ENCODE measurements around the gene NDUFA6. TPM values are rescaled to one million over a fixed set of nuclear protein-coding genes. Genes with fewer than 3 reads are reported as not detected.
"Not testable (repeated sequence)": the region's sequence is repeated elsewhere in the genome, so short reads cannot be mapped to it uniquely, and the experiment has no call there.

NDUFA6 gene
- total RNA-seq: 73.6 and 83.2 TPM in 2 replicates

DNA sequence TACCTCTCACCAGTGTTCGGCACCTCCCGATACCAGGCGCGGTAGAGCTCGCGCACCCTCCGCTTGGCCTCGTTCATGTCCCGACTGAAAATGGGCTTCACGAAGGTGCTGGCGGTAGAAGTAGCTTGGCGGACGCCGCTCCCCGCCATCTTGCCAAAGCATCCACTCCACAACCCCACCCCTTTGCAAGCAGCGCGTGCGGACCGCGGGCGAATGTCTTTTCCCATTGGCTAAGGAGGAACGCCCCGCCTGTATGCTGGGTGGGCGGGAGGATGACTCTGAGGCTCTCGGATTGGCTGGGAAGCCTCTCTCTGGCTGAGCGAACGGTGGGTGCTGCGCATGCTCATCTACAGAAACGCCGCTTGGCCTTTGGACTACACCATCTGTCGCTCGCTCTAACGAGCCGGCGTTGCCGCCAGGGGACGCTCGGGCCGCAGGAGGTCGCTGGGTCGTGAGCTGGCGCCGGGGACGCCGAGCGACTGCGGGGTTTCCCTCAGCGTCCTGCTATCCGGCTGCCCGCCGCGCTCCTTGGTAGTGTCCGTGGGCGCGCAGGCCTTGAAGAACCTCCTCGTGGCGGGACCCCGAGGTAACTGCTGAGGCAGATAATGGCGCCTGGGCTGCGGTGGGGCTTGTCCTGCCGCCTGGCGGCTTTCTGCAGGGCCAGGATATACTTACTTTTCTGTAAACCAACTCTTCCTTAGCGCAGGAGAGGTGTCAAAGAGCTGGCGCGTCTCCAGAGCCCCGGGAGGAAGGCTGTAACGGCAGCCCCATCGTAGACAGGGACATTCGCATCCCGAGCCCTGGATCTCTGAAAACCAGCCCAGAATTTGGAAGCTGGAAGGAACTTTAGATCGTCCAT, at the start of gene NDUFA6:
Gene NDUFA6, minus strand, starts transcription at position 177 of the 859 bp plus-strand sequence. Its CDS starts 28 bp downstream, at position 149.
- H3K27me3 Mint-ChIP-seq: no peaks in the 10 kb centered on the region
- peak; percentile 93 for DNase-seq
- peak within 1 kb of the TSS; percentile 97 for H3K4me3 Mint-ChIP-seq
- peaks cover 32% of the 10 kb centered on the region for H3K4me1 Mint-ChIP-seq
- TF ChIP-seq CTCF (IDR thresholded peaks at IDR 0.05): peak; percentile 44
- peaks cover 35% of the 10 kb centered on the region for H3K36me3 Mint-ChIP-seq (ENCODE audit: low read depth)
- peak within 1 kb of the TSS; percentile 98 for H3K27ac Mint-ChIP-seq
- CTCF ChIA-PET: interaction anchor here (0.6 to 3.1 kb wide), 20 partner anchors 9 to 394 kb away, joined by 3 to 36 read pairs (median 5); partner anchors contain the start of genes NAGA, SEPTIN3 and SMDT1
- peak; percentile 88 for ATAC-seq (ENCODE audit: low read depth)
- POLR2A ChIA-PET: interaction anchor here (0.6 to 4.3 kb wide), 31 partner anchors 8 to 644 kb away, joined by 3 to 174 read pairs (median 6); partner anchors contain the start of genes CCDC134, CENPM, DESI1 and NAGA
- H3K9me3 Mint-ChIP-seq: no peaks in the 10 kb centered on the region
- intact Hi-C loops (cut with micrococcal nuclease): loop anchor here (1.0 to 10.0 kb wide), 13 partner anchors 11 to 521 kb away; partner anchors contain the start of genes NAGA, POLDIP3, SERHL2 and SREBF2

GRCh38 chr22:42140153-42140552, 49.6 kb upstream of the NDUFA6 start:
- POLR2A ChIA-PET; H3K27me3 Mint-ChIP-seq; H3K4me3 Mint-ChIP-seq; ATAC-seq (ENCODE audit: low read depth); H3K4me1 Mint-ChIP-seq; CTCF ChIA-PET; intact Hi-C loops (cut with micrococcal nuclease); H3K9me3 Mint-ChIP-seq; DNase-seq; H3K27ac Mint-ChIP-seq: not testable (repeated sequence)
- H3K36me3 Mint-ChIP-seq (ENCODE audit: low read depth): peaks cover 14% of the 10 kb centered on the region

- ATAC-seq (ENCODE audit: low read depth); H3K27me3 Mint-ChIP-seq; DNase-seq; intact Hi-C loops (cut with micrococcal nuclease); CTCF ChIA-PET; H3K4me3 Mint-ChIP-seq; POLR2A ChIA-PET; H3K27ac Mint-ChIP-seq; H3K4me1 Mint-ChIP-seq; H3K9me3 Mint-ChIP-seq: not testable (repeated sequence)
- H3K36me3 Mint-ChIP-seq (ENCODE audit: low read depth): peaks cover 14% of the 10 kb centered on the region
Observed at GRCh38 chr22:42139508-42139907, 48.9 kb upstream of the NDUFA6 start.

DNA sequence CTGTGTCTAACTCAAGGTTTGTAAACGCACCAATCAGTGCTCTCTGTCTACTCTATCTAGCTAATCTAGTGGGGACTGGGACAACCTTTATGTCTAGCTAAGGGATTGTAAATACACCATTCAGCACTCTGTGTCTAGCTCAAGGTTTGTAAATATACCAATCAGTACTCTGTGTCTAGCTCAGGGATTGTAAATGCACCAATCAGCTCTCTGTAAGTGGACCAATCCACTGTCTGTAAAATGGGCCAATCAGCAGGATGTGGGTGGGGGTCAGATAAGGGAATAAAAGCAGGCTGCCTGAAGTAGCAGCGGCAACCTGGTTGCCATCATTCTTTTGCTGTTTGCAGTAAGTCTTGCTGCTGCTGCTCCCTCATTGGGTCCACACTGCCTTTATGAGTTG, 48.4 kb upstream of the NDUFA6 start:
- POLR2A ChIA-PET: no interaction called here
- intact Hi-C loops (cut with micrococcal nuclease): no loop called here
- Mint-ChIP-seq H3K27ac (no peak overlapping the region), H3K36me3 (ENCODE audit: low read depth) (peaks cover 14% of the 10 kb centered on the region), H3K9me3 (no peaks in the 10 kb centered on the region), H3K4me3 (no peak overlapping the region), H3K4me1 (no peaks in the 10 kb centered on the region), H3K27me3 (no peaks in the 10 kb centered on the region)
- CTCF ChIA-PET: no interaction called here
- no peak for TF ChIP-seq CTCF (IDR thresholded peaks at IDR 0.05)
- DNase-seq (no peak), ATAC-seq (ENCODE audit: low read depth) (no peak)

GRCh38 chr22:42138122-42138770, 47.7 kb upstream of the NDUFA6 start:
- Mint-ChIP-seq H3K4me3 (no peak overlapping the region), H3K4me1 (no peaks in the 10 kb centered on the region), H3K27ac (no peak overlapping the region), H3K27me3 (no peaks in the 10 kb centered on the region), H3K9me3 (no peaks in the 10 kb centered on the region), H3K36me3 (ENCODE audit: low read depth) (peaks cover 14% of the 10 kb centered on the region)
- ATAC-seq (ENCODE audit: low read depth): no peak
- ChIA-PET POLR2A (no interaction called here), CTCF (no interaction called here)
- DNase-seq: no peak
- TF ChIP-seq CTCF (IDR thresholded peaks at IDR 0.05): no peak
- intact Hi-C loops (cut with micrococcal nuclease): no loop called here

- ATAC-seq (ENCODE audit: low read depth); POLR2A ChIA-PET; H3K27ac Mint-ChIP-seq; H3K4me3 Mint-ChIP-seq; DNase-seq; H3K4me1 Mint-ChIP-seq; CTCF ChIA-PET; H3K9me3 Mint-ChIP-seq; intact Hi-C loops (cut with micrococcal nuclease); H3K27me3 Mint-ChIP-seq: not testable (repeated sequence)
- peaks cover 10% of the 10 kb centered on the region for H3K36me3 Mint-ChIP-seq (ENCODE audit: low read depth)
Observed at GRCh38 chr22:42135688-42136087, 45.1 kb upstream of the NDUFA6 start.
